BJ (cell line): Measurements from ENCODE around the gene LYPD6B. TPM values are rescaled to one million over a fixed set of nuclear protein-coding genes. Genes with fewer than 3 reads are reported as not detected.

ENCODE experiments used
- CTCF ChIA-PET: fragments of 350-600 bp; formaldehyde crosslinking; extraction: SDS; loops from one replicate; lab custom pipeline; 2021; ENCODE audit warnings: antibody characterized with exemption, inconsistent platforms; lab: Yijun Ruan, JAX
- POLR2A ChIA-PET: fragments of 300-600 bp; sonication (Branson Sonifier 250); formaldehyde crosslinking; extraction: SDS; loops from one replicate; lab custom pipeline; 2021; ENCODE audit warnings: antibody characterized with exemption; lab: Charles Lee
- DNase-seq: peaks from one replicate; pipeline ENCODE4 v3.0.0-alpha.2; 2011; ENCODE audit warnings: low read depth
- H3K27me3 ChIP-seq: 2 replicates; pipeline ENCODE4 v1.6.0; 2011; ENCODE audit warnings: low read length; ENCODE audit not compliant: control insufficient read depth, insufficient read depth
- H3K36me3 ChIP-seq: 2 replicates; pipeline ENCODE4 v1.5.1; 2011; ENCODE audit warnings: low read length; ENCODE audit not compliant: control insufficient read depth, insufficient read depth
- H3K4me3 ChIP-seq: 2 replicates; pipeline ENCODE4 v1.5.1; 2011; ENCODE audit warnings: low read depth, mild to moderate bottlenecking, control low read depth, low read length
- CTCF ChIP-seq: IDR thresholded peaks from 2 replicates; pipeline ENCODE4 v1.5.1; 2011; ENCODE audit warnings: low read depth, mild to moderate bottlenecking, control low read depth, inconsistent platforms, low read length, moderate library complexity; ENCODE audit not compliant: insufficient read depth
- polyA minus RNA-seq: library from RNA; depleted of rRNA, polyadenylated mRNA; stranded (reverse); fragments of >200 nt; gene quantifications from 2 replicates; pipeline ENCODE4 v1.2.3, GENCODE V29; 2011; rRNA and poly(A)+ RNA removed
- polyA plus RNA-seq: library from polyadenylated mRNA; depleted of rRNA; stranded (reverse); fragments of >200 nt; gene quantifications from 2 replicates; pipeline ENCODE4 v1.2.3, GENCODE V29; 2011; rRNA removed

LYPD6B gene
- polyA plus RNA-seq (19.1 and 26.4 TPM in 2 replicates), polyA minus RNA-seq (4.8 and 10.6 TPM in 2 replicates)

GRCh38 chr2:149038442-149039212 is at the start of gene LYPD6B:
Gene LYPD6B, plus strand, starts transcription at chr2:149038699. Its CDS starts 92,250 bp downstream, at chr2:149130949.
- DNase-seq, result no peak
- peak within 1 kb of the TSS; percentile 38 for H3K4me3 ChIP-seq
- ChIA-PET POLR2A (no interaction called here), CTCF (interaction anchor here (0.5 to 1.1 kb wide), 7 partner anchors 9 to 252 kb away, joined by 3 to 4 read pairs (median 3); no protein-coding TSS in a partner anchor)
- peak; percentile 15; the same call in 1 of the 2 replicates for TF ChIP-seq CTCF
- peaks cover 2% of the 10 kb centered on the region; the same call in 1 of the 2 replicates for H3K27me3 ChIP-seq
- no peaks in the 10 kb centered on the region for H3K36me3 ChIP-seq

- CTCF ChIA-PET, result interaction anchor here (0.6 to 2.5 kb wide), 16 partner anchors 9 to 1054 kb away, joined by 3 to 28 read pairs (median 4); no protein-coding TSS in a partner anchor
- no peak for DNase-seq
- TF ChIP-seq CTCF, result peak; percentile 74
- no peaks in the 10 kb centered on the region; the same call in 1 of the 2 replicates for H3K27me3 ChIP-seq
- H3K4me3 ChIP-seq, result no peak overlapping the region
- POLR2A ChIA-PET, result no interaction called here
- H3K36me3 ChIP-seq, result no peaks in the 10 kb centered on the region
These were observed 48.5 kb upstream of the LYPD6B start for GRCh38 chr2:148989882-148990493.

GRCh38 chr2:148990968-148991367 is 47.5 kb upstream of the LYPD6B start:
- ChIA-PET POLR2A (no interaction called here), CTCF (interaction anchor here (0.6 to 2.5 kb wide), 10 partner anchors 9 to 686 kb away, joined by 3 to 28 read pairs (median 5); no protein-coding TSS in a partner anchor)
- TF ChIP-seq CTCF, result no peak
- no peaks in the 10 kb centered on the region for H3K36me3 ChIP-seq
- no peaks in the 10 kb centered on the region; the same call in 1 of the 2 replicates for H3K27me3 ChIP-seq
- no peak overlapping the region for H3K4me3 ChIP-seq
- no peak for DNase-seq

- ChIA-PET CTCF (interaction anchor here (1.1 to 2.5 kb wide), 2 partner anchors 26 to 353 kb away, joined by 3 to 28 read pairs; no protein-coding TSS in a partner anchor), POLR2A (no interaction called here)
- Histone ChIP-seq H3K27me3 (no peaks in the 10 kb centered on the region), H3K36me3 (no peaks in the 10 kb centered on the region), H3K4me3 (no peak overlapping the region)
- no peak for DNase-seq
- no peak for TF ChIP-seq CTCF
These were observed 46.1 kb upstream of the LYPD6B start for GRCh38 chr2:148992448-148992847.

- TF ChIP-seq CTCF, result no peak
- Histone ChIP-seq H3K27me3 (no peaks in the 10 kb centered on the region), H3K4me3 (no peak overlapping the region), H3K36me3 (no peaks in the 10 kb centered on the region)
- DNase-seq, result no peak
- ChIA-PET CTCF (interaction anchor here (1.0 to 1.4 kb wide), 3 partner anchors 15 to 1005 kb away, joined by 3 to 4 read pairs (median 4); no protein-coding TSS in a partner anchor), POLR2A (no interaction called here)
These were observed 45.1 kb upstream of the LYPD6B start for GRCh38 chr2:148993351-148993750.
